ENCODE measurements around the gene WDR46. TPM values are rescaled to one million over a fixed set of nuclear protein-coding genes. Genes with fewer than 3 reads are reported as not detected.

Gene WDR46
- total RNA-seq, 2 donors from 2014 or later, result 25.7 to 51.7 TPM

DNA sequence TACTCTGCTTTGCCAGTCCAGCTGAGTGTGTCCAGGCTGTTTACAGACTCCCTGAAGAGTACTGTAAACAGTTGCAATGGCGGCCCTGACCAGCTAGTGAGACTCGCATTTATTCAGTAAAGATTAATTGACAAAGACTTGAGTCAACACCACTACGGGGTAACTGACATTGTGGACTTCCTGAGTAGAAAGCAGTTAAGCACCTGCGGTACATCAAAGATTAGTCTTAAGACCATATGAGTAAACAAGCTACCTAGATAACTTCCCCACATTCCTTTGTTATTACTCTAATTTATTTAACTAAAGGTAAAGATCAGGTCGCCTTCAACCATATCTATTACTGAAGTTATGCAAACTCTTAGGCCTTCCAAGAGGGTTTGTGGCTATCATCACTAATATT, 30.0 kb downstream of the WDR46 start:
- DNase-seq, result no peak
- Histone ChIP-seq H3K27ac (no peak overlapping the region), H3K9me3 (no peaks in the 10 kb centered on the region), H3K4me3 (no peak overlapping the region), H3K27me3 (no peaks in the 10 kb centered on the region), H3K36me3 (peaks cover 8% of the 10 kb centered on the region), H3K4me1 (no peaks in the 10 kb centered on the region), H3K9ac (ENCODE audit: low read depth in 2 of 2, low read length in 2 of 2) (no peak overlapping the region)
- TF ChIP-seq CTCF (IDR thresholded peaks at IDR 0.05), result no peak
- intact Hi-C loops (cut with DNase I), result no loop called here

DNA sequence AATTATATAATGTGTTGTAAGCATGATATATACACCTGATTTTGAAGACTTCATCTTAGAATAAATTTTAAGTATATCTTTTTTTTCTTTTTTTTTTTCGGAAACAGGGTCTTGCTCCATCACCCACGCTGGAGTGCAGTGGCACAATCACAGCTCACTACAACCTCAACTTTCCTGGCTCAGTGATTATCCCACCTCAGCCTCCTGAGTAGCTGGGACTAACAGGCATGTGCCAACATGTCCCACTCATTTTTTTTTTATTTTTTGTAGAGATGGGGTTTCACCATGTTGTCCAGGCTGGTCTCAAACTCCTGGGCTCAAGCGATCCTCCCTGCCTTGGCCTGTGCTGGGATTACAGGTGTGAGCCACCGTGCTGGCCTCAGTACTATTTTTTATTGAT, 34.4 kb downstream of the WDR46 start:
- Histone ChIP-seq H3K4me3 (no peak overlapping the region), H3K9me3 (no peaks in the 10 kb centered on the region), H3K9ac (ENCODE audit: low read depth in 2 of 2, low read length in 2 of 2) (no peak overlapping the region), H3K27me3 (no peaks in the 10 kb centered on the region), H3K4me1 (peaks cover 5% of the 10 kb centered on the region), H3K36me3 (no peaks in the 10 kb centered on the region), H3K27ac (no peak overlapping the region)
- TF ChIP-seq CTCF (IDR thresholded peaks at IDR 0.05), result no peak
- DNase-seq, result no peak
- intact Hi-C loops (cut with DNase I), result no loop called here

- intact Hi-C loops (cut with DNase I), result no loop called here
- Histone ChIP-seq H3K27ac (no peak overlapping the region), H3K36me3 (no peaks in the 10 kb centered on the region), H3K4me3 (no peak overlapping the region), H3K9me3 (no peaks in the 10 kb centered on the region), H3K9ac (ENCODE audit: low read depth in 2 of 2, low read length in 2 of 2) (no peak overlapping the region), H3K4me1 (peaks cover 5% of the 10 kb centered on the region), H3K27me3 (no peaks in the 10 kb centered on the region)
- TF ChIP-seq CTCF (IDR thresholded peaks at IDR 0.05), result no peak
- DNase-seq, result no peak
Observed at GRCh38 chr6:33252759-33253158, 36.3 kb downstream of the WDR46 start.

GRCh38 chr6:33251395-33252012, 37.5 kb downstream of the WDR46 start:
- H3K4me1 ChIP-seq, result peaks cover 5% of the 10 kb centered on the region

DNA sequence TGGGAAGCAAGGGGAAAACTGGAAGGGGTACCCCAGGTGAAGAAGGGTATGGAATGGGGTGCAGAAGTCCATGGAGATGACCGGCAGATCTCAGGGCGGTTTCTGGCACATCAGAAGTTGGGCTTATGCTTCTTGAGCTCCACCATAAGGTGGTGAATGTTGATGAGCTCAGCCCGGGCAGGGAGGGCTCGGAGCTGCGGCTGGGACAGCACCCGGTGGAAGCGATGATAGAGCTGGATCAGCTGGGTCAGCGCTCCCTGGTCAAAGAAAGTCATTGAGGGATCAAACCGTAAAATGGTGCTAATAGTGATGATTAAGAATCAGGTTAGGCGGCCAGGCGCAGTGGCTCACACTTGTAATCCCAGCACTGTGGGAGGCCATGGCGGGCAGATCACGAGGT, 38.3 kb downstream of the WDR46 start:
- Histone ChIP-seq H3K4me3 (no peak overlapping the region), H3K9me3 (no peaks in the 10 kb centered on the region), H3K4me1 (peaks cover 5% of the 10 kb centered on the region), H3K27me3 (no peaks in the 10 kb centered on the region), H3K27ac (no peak overlapping the region), H3K9ac (ENCODE audit: low read depth in 2 of 2, low read length in 2 of 2) (no peak overlapping the region), H3K36me3 (no peaks in the 10 kb centered on the region)
- TF ChIP-seq CTCF (IDR thresholded peaks at IDR 0.05), result no peak
- intact Hi-C loops (cut with DNase I), result no loop called here
- no peak for DNase-seq

More at GRCh38 chr6:33251395-33252012, 37.5 kb downstream of the WDR46 start:
- no peak for DNase-seq
- Histone ChIP-seq H3K9me3 (no peaks in the 10 kb centered on the region), H3K27ac (no peak overlapping the region), H3K9ac (ENCODE audit: low read depth in 2 of 2, low read length in 2 of 2) (no peak overlapping the region), H3K27me3 (no peaks in the 10 kb centered on the region), H3K4me3 (no peak overlapping the region), H3K36me3 (no peaks in the 10 kb centered on the region)
- TF ChIP-seq CTCF (IDR thresholded peaks at IDR 0.05), result no peak
- intact Hi-C loops (cut with DNase I), result no loop called here

Measured in colonic mucosa (tissue), 4 donors.